Spleen (tissue), 7 donors: ENCODE results near the gene CCDC88B.

ENCODE experiments used
- POLR2A ChIP-seq, 3 donors: fragments of 450-650 bp; IDR thresholded peaks; one replicate each; pipeline ENCODE4 v1.5.1; 2017; ENCODE audit warnings: antibody characterized with exemption in 3 of 3, mild to moderate bottlenecking in 1 of 3
- POLR2AphosphoS5 ChIP-seq, 3 donors: sonication (generic); formaldehyde crosslinking; IDR thresholded peaks; one replicate each; pipeline ENCODE4 v1.5.1; 2017; ENCODE audit warnings: antibody characterized with exemption in 3 of 3
- TF ChIP-seq, protein P1 (sequence below), 11 experiments: fragments of 200-600 bp in 7 of 11; fragments of 450-650 bp in 4 of 11; sonication (generic) in 4 of 11; IDR thresholded peaks in 8 of 11; conservative IDR thresholded peaks in 3 of 11; 1 replicate in 7 of 11; 2 replicates in 4 of 11; pipeline versions ENCODE4 v1.4.0 to v1.8.0; 2016 to 2021; ENCODE audit warnings: antibody characterized with exemption in 11 of 11, inconsistent platforms in 4 of 11, mild to moderate bottlenecking in 1 of 11
- donor health status: DM: no; HTN: no; CAD: no; lungs with moderate emphysema.
- donor health status: DM: no; HTN: no; CAD: no.
- donor health status: DM: no; HTN: no; CAD: no.

- TF ChIP-seq POLR2AphosphoS5 (IDR thresholded peaks at IDR 0.05): no peak
- TF ChIP-seq, protein P1, sequence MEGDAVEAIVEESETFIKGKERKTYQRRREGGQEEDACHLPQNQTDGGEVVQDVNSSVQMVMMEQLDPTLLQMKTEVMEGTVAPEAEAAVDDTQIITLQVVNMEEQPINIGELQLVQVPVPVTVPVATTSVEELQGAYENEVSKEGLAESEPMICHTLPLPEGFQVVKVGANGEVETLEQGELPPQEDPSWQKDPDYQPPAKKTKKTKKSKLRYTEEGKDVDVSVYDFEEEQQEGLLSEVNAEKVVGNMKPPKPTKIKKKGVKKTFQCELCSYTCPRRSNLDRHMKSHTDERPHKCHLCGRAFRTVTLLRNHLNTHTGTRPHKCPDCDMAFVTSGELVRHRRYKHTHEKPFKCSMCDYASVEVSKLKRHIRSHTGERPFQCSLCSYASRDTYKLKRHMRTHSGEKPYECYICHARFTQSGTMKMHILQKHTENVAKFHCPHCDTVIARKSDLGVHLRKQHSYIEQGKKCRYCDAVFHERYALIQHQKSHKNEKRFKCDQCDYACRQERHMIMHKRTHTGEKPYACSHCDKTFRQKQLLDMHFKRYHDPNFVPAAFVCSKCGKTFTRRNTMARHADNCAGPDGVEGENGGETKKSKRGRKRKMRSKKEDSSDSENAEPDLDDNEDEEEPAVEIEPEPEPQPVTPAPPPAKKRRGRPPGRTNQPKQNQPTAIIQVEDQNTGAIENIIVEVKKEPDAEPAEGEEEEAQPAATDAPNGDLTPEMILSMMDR (IDR thresholded peaks at IDR 0.05 in 8 of 11, conservative IDR thresholded peaks at IDR 0.05 in 3 of 11): no peak
- TF ChIP-seq POLR2A (IDR thresholded peaks at IDR 0.05): no peak
Measured at GRCh38 chr11:64323373-64323772, 16.6 kb upstream of the CCDC88B start.
